SK-N-SH (cell line): ENCODE results near the gene ATP8B3. TPM values are rescaled to one million over a fixed set of nuclear protein-coding genes. Genes with fewer than 3 reads are reported as not detected.

Experiments used
- CTCF ChIA-PET: fragments of 300-600, 350-600 bp; formaldehyde crosslinking; extraction: SDS; loops from one replicate; lab custom pipeline; 2021; lab: Yijun Ruan, JAX
- POLR2A ChIA-PET: fragments of 350-600 bp; sonication (Branson Sonifier 250); formaldehyde crosslinking; extraction: SDS; loops from one replicate; lab custom pipeline; 2020; ENCODE audit warnings: antibody characterized with exemption, inconsistent platforms; lab: Yijun Ruan, JAX
- DNase-seq: peaks from one replicate; pipeline ENCODE4 v3.0.0; 2012
- H2AFZ ChIP-seq: fragments of 200-600 bp; sonication (generic); 2 replicates; pipeline ENCODE4 v1.8.1; 2016; ENCODE audit warnings: antibody characterized with exemption, mild to moderate bottlenecking, low read depth
- H3F3A ChIP-seq: fragments of 200-600 bp; sonication (generic); replicated peaks from 2 replicates; pipeline ENCODE3; 2016; ENCODE audit warnings: antibody characterized with exemption, mild to moderate bottlenecking; ENCODE audit not compliant: insufficient read depth
- H3K27ac ChIP-seq, 2 experiments: fragments of 200-500 bp in 1 of 2; fragments of 200-600 bp in 1 of 2; sonication (Bioruptor generic) in 1 of 2; sonication (generic), shearing (Covaris generic) in 1 of 2; 2 replicates each; pipeline versions ENCODE4 v1.5.1 to v1.6.1; 2014 to 2016; ENCODE audit warnings: low read depth in 2 of 2, inconsistent platforms in 1 of 2, low read length in 1 of 2, mild to moderate bottlenecking in 1 of 2, mixed read lengths in 1 of 2
- H3K27me3 ChIP-seq: fragments of 200-600 bp; sonication (generic), shearing (Covaris generic); 2 replicates; pipeline ENCODE4 v1.6.1; 2016; ENCODE audit warnings: mixed run types; ENCODE audit not compliant: insufficient read depth
- H3K36me3 ChIP-seq, 2 experiments: fragments of 200-500 bp in 1 of 2; fragments of 200-600 bp in 1 of 2; sonication (Bioruptor generic) in 1 of 2; sonication (generic) in 1 of 2; replicated peaks in 1 of 2; 2 replicates each; pipeline versions ENCODE3 to v1.5.1; 2014 to 2016; ENCODE audit warnings: low read length in 1 of 2, mild to moderate bottlenecking in 1 of 2; ENCODE audit not compliant: insufficient read depth in 2 of 2, control insufficient read depth in 1 of 2
- H3K4me1 ChIP-seq, 2 experiments: fragments of 200-500 bp in 1 of 2; fragments of 200-600 bp in 1 of 2; sonication (Bioruptor generic) in 1 of 2; sonication (generic), shearing (Covaris generic) in 1 of 2; 2 replicates each; pipeline versions ENCODE4 v1.5.1 to v1.6.1; 2014 to 2016; ENCODE audit warnings: low read depth in 1 of 2, low read length in 1 of 2, mixed run types in 1 of 2; ENCODE audit not compliant: insufficient read depth in 2 of 2, control insufficient read depth in 1 of 2
- H3K4me2 ChIP-seq: fragments of 200-600 bp; sonication (generic), shearing (Covaris generic); 2 replicates; pipeline ENCODE4 v1.6.1; 2017; ENCODE audit warnings: mixed run types
- H3K4me3 ChIP-seq, 2 experiments: fragments of 200-500 bp in 1 of 2; fragments of 200-600 bp in 1 of 2; sonication (Bioruptor generic) in 1 of 2; sonication (generic), shearing (Covaris generic) in 1 of 2; 2 replicates each; pipeline versions ENCODE4 v1.5.1 to v1.8.1; 2014 to 2016; ENCODE audit warnings: low read depth in 2 of 2, inconsistent platforms in 1 of 2, low read length in 1 of 2, mild to moderate bottlenecking in 1 of 2, mixed read lengths in 1 of 2, moderate library complexity in 1 of 2
- H3K79me2 ChIP-seq: fragments of 200-600 bp; sonication (generic); 2 replicates; pipeline ENCODE4 v1.8.1; 2017; ENCODE audit warnings: mild to moderate bottlenecking; ENCODE audit not compliant: insufficient read depth
- H3K9ac ChIP-seq: fragments of 200-600 bp; sonication (generic); 2 replicates; pipeline ENCODE4 v1.6.1; 2017; ENCODE audit warnings: mixed run types
- H3K9me2 ChIP-seq: fragments of 200-600 bp; sonication (generic); 2 replicates; pipeline ENCODE4 v1.6.1; 2017; ENCODE audit warnings: mixed run types
- H3K9me3 ChIP-seq: fragments of 200-600 bp; sonication (generic); 2 replicates; pipeline ENCODE4 v1.6.1; 2017; ENCODE audit warnings: mixed run types, mild to moderate bottlenecking, moderate library complexity
- H4K20me1 ChIP-seq: fragments of 200-600 bp; sonication (generic); 2 replicates; pipeline ENCODE4 v1.6.1; 2017; ENCODE audit warnings: mild to moderate bottlenecking, mixed run types; ENCODE audit not compliant: insufficient read depth
- CHD2 ChIP-seq: fragments of 150-350 bp; IDR thresholded peaks from 2 replicates; pipeline ENCODE4 v1.6.1; 2018; ENCODE audit warnings: low read length; ENCODE audit not compliant: partially characterized antibody
- FOXJ3 ChIP-seq: sonication (generic); formaldehyde crosslinking; IDR thresholded peaks from 2 replicates; pipeline ENCODE4 v1.5.1; 2020; ENCODE audit warnings: mild to moderate bottlenecking, missing genetic modification reagents
- FOXM1 ChIP-seq: IDR thresholded peaks from 2 replicates; pipeline ENCODE4 v1.4.0; 2012; ENCODE audit warnings: low read depth, mild to moderate bottlenecking
- GABPA ChIP-seq: IDR thresholded peaks from 2 replicates; pipeline ENCODE4 v1.4.0; 2012; ENCODE audit warnings: low read depth, mild to moderate bottlenecking
- JUND ChIP-seq: IDR thresholded peaks from 2 replicates; pipeline ENCODE4 v1.4.0; 2012
- MEF2A ChIP-seq: IDR thresholded peaks from 2 replicates; pipeline ENCODE4 v1.4.0; 2012; ENCODE audit warnings: low read depth, borderline replicate concordance
- MXI1 ChIP-seq: IDR thresholded peaks from 2 replicates; pipeline ENCODE4 v1.6.1; 2012; ENCODE audit warnings: mild to moderate bottlenecking, low read depth, low read length, improper control_type of control experiment
- NFIC ChIP-seq: IDR thresholded peaks from 2 replicates; pipeline ENCODE4 v1.4.0; 2012; ENCODE audit warnings: borderline replicate concordance
- NRF1 ChIP-seq: IDR thresholded peaks from 2 replicates; pipeline ENCODE4 v1.6.1; 2012; ENCODE audit warnings: low read depth, mild to moderate bottlenecking, low read length
- POLR2AphosphoS5 ChIP-seq: IDR thresholded peaks from 2 replicates; pipeline ENCODE4 v1.6.1; 2012; ENCODE audit warnings: low read depth, low read length
- RAD21 ChIP-seq: IDR thresholded peaks from 2 replicates; pipeline ENCODE4 v1.6.1; 2012; ENCODE audit warnings: mild to moderate bottlenecking, low read length
- RXRA ChIP-seq: IDR thresholded peaks from 2 replicates; pipeline ENCODE4 v1.4.0; 2012; ENCODE audit warnings: low read depth, mild to moderate bottlenecking, borderline replicate concordance
- SIN3A ChIP-seq: IDR thresholded peaks from 2 replicates; pipeline ENCODE4 v1.6.1; 2012; ENCODE audit warnings: low read depth, mild to moderate bottlenecking, low read length, moderate library complexity, borderline replicate concordance
- TAF1 ChIP-seq: IDR thresholded peaks from 2 replicates; pipeline ENCODE4 v1.6.1; 2012; ENCODE audit warnings: low read depth, mild to moderate bottlenecking, low read length, moderate library complexity, borderline replicate concordance
- WGBS: methylation state at CpG from one replicate; pipeline ENCODE4 v1.1.6; 2017; ENCODE audit warnings: low lambda C conversion rate; 5-methylcytosine and 5-hydroxymethylcytosine counted together
- polyA plus RNA-seq, 3 experiments: library from polyadenylated mRNA; depleted of rRNA; stranded (reverse); fragments of >200 nt; gene quantifications; 2 replicates each; pipeline ENCODE4 v1.2.3, GENCODE V29; 2012
- TF ChIP-seq, protein P1 (sequence below): fragments of 150-350 bp; IDR thresholded peaks from 2 replicates; pipeline ENCODE4 v1.6.1; 2016; ENCODE audit warnings: mild to moderate bottlenecking, low read depth, low read length
- TF ChIP-seq, protein P2 (sequence below): IDR thresholded peaks from 2 replicates; pipeline ENCODE4; 2012
- TF ChIP-seq, protein P3 (sequence below): fragments of 150-350 bp; IDR thresholded peaks from 2 replicates; pipeline ENCODE4 v1.6.1; 2017; ENCODE audit warnings: antibody characterized with exemption, low read length, low read depth, borderline replicate concordance

ATP8B3 gene
- polyA plus RNA-seq, 1 of the 3 experiments (the other 2 are of a cell fraction) = 8.0 TPM

DNA sequence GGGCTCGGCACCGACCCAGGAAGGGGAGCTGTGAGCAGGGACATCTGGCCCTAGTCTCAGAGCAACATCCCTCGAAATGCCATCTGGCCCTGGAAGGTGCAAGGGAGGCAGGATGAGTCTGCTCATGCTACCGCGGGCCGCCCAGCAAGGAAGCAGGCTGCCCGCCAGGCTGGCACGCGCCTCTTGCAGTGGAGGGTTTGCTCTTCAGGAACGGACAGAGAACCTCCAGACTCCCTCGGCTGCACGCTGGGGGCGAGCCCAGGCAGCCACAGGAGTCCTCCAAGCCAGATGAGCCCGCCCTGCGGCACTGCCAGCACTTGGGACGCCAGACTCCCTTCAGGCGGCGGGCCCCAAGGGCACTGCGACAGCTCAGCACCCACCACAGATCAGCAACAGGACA, 10.1 kb upstream of the ATP8B3 start:
- 97% methylated on average over 13 of the region's 19 CpGs for WGBS

DNA sequence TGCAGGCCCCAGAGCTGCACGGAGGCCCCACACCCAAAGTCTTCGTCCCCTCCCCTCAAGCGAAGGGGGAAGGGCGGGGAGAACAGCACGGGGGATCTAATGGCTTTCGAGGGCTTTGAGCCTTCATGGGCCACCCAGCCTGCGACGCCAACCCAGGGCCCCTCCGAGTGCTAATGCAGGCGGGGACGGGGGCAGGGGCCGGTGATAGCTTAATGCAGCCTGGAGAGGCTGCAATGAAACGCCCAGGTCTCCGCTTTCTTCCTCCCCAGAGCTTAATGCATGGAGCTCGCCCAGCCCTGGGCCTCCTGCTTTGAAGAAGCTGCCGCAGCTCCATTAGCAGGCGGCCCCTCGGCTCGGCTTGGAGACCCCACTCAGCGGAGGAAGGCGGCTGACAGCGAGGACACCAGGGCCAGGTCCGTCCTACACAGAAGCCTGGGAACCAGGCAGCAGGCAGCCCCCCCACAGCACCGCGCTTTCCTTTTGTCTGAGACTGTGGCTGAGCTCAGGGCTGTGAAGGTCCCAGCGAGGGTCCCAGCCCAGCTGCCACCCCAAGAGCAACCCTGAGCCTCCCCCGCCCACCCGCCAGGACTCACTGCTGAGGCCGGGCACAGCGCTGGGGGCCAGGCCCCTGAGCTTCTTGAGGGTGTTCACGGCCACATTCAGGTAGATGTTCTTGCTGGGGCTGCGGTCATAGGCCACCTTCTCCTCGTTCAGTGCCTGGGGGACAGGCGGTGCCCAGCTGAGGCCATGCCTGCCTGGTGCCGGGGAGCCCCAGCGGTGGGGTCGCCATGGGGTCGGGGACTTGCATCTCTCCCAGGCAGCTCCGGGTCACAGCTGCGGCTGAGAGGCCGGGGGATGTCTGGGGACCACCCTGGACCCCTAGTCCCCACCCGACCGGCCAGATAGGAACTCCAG, 7.5 kb upstream of the ATP8B3 start:
- 95% methylated on average over 18 of the region's 43 CpGs for WGBS
- DNase-seq = no peak
- Histone ChIP-seq H3K27me3 (no peaks in the 10 kb centered on the region), H3K4me3 (no peak overlapping the region), H4K20me1 (0 out of 2 replicates have a peak, but pooled peaks cover 4% of the 10 kb centered on the region), H3K36me3 (peaks cover 9 to 70% of the 10 kb centered on the region in 2 experiments), H3K9me2 (no peaks in the 10 kb centered on the region), H3K4me2 (no peak overlapping the region), H3F3A (no peaks in the 10 kb centered on the region), H3K4me1 (no peaks in the 10 kb centered on the region), H3K9me3 (no peaks in the 10 kb centered on the region), H2AFZ (no peak overlapping the region), H3K27ac (no peak overlapping the region), H3K9ac (no peak overlapping the region), H3K79me2 (peaks cover 6% of the 10 kb centered on the region; the same call in 1 of the 2 replicates)
- TF ChIP-seq FOXJ3 (CRISPR knock-in tag) (no peak), RXRA (no peak), MEF2A (no peak), NRF1 (no peak), JUND (no peak), TAF1 (no peak), CHD2 (no peak), RAD21 (no peak), SIN3A (no peak), POLR2AphosphoS5 (no peak), MXI1 (no peak)
- TF ChIP-seq, protein P1, sequence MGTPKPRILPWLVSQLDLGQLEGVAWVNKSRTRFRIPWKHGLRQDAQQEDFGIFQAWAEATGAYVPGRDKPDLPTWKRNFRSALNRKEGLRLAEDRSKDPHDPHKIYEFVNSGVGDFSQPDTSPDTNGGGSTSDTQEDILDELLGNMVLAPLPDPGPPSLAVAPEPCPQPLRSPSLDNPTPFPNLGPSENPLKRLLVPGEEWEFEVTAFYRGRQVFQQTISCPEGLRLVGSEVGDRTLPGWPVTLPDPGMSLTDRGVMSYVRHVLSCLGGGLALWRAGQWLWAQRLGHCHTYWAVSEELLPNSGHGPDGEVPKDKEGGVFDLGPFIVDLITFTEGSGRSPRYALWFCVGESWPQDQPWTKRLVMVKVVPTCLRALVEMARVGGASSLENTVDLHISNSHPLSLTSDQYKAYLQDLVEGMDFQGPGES = no peak
- TF ChIP-seq, protein P2, sequence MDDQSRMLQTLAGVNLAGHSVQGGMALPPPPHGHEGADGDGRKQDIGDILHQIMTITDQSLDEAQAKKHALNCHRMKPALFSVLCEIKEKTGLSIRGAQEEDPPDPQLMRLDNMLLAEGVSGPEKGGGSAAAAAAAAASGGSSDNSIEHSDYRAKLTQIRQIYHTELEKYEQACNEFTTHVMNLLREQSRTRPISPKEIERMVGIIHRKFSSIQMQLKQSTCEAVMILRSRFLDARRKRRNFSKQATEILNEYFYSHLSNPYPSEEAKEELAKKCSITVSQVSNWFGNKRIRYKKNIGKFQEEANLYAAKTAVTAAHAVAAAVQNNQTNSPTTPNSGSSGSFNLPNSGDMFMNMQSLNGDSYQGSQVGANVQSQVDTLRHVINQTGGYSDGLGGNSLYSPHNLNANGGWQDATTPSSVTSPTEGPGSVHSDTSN = no peak
- TF ChIP-seq, protein P3, sequence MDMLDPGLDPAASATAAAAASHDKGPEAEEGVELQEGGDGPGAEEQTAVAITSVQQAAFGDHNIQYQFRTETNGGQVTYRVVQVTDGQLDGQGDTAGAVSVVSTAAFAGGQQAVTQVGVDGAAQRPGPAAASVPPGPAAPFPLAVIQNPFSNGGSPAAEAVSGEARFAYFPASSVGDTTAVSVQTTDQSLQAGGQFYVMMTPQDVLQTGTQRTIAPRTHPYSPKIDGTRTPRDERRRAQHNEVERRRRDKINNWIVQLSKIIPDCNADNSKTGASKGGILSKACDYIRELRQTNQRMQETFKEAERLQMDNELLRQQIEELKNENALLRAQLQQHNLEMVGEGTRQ = no peak
- ChIA-PET POLR2A (interaction anchor here (1.7 kb wide), 1 partner anchor 9 kb away, joined by 4 read pairs; no protein-coding TSS in a partner anchor), CTCF (interaction anchor here (0.8 to 2.4 kb wide), 9 partner anchors 10 to 147 kb away, joined by 3 to 11 read pairs (median 4); no protein-coding TSS in a partner anchor)

More for the DNA sequence above, 10.1 kb upstream of the ATP8B3 start:
- CTCF ChIA-PET = interaction anchor here (1.3 to 2.0 kb wide), 4 partner anchors 12 to 150 kb away, joined by 3 to 7 read pairs (median 5); no protein-coding TSS in a partner anchor
- Histone ChIP-seq H3K79me2 (peaks cover 22% of the 10 kb centered on the region; the same call in 1 of the 2 replicates), H3K27ac (no peak overlapping the region), H3K9ac (no peak overlapping the region), H4K20me1 (peaks cover 14% of the 10 kb centered on the region; the same call in 1 of the 2 replicates), H3K4me2 (no peak overlapping the region), H3K27me3 (no peaks in the 10 kb centered on the region), H3K9me3 (no peaks in the 10 kb centered on the region), H3K9me2 (no peaks in the 10 kb centered on the region), H3K4me3 (no peak overlapping the region), H3K4me1 (peaks cover 0 to 7% of the 10 kb centered on the region in 2 experiments; a peak in 1 of 4 replicates), H3K36me3 (peaks cover 15 to 52% of the 10 kb centered on the region in 2 experiments), H3F3A (peaks cover 6% of the 10 kb centered on the region), H2AFZ (no peak overlapping the region)
- no peak for DNase-seq
- TF ChIP-seq NFIC = no peak
- no peak for TF ChIP-seq GABPA
- TF ChIP-seq FOXM1 = no peak
- POLR2A ChIA-PET = no interaction called here
